ENCODE results near the gene TAF1L.
"Not testable (repeated sequence)": the region's sequence is repeated elsewhere in the genome, so short reads cannot be mapped to it uniquely, and the experiment has no call there.

TAF1L gene

GRCh38 chr9:32635362-32635761 is at the start of gene TAF1L:
Gene TAF1L (minus strand): TSS chr9:32635669. CDS start chr9:32635579, 90 bp downstream.
- Mint-ChIP-seq H3K4me1 (ENCODE audit: low read depth) (no peaks in the 10 kb centered on the region), H3K27me3 (ENCODE audit: low read depth) (peaks cover 9% of the 10 kb centered on the region), H3K36me3 (ENCODE audit: low read depth) (no peaks in the 10 kb centered on the region), H3K9me3 (no peaks in the 10 kb centered on the region), H3K4me3 (no peak within 1 kb of the TSS), H3K27ac (no peak within 1 kb of the TSS)

- peaks cover 14% of the 10 kb centered on the region for H3K9me3 Mint-ChIP-seq
- H3K27me3 Mint-ChIP-seq (ENCODE audit: low read depth): no peaks in the 10 kb centered on the region
- no peaks in the 10 kb centered on the region for H3K4me1 Mint-ChIP-seq (ENCODE audit: low read depth)
- H3K4me3 Mint-ChIP-seq: no peak overlapping the region
- H3K36me3 Mint-ChIP-seq (ENCODE audit: low read depth): no peaks in the 10 kb centered on the region
- H3K27ac Mint-ChIP-seq: no peak overlapping the region
These were observed 46.3 kb upstream of the TAF1L start for GRCh38 chr9:32681751-32682150.

GRCh38 chr9:32677931-32678330 is 42.5 kb upstream of the TAF1L start:
- H3K27ac Mint-ChIP-seq: no peak overlapping the region
- H3K9me3 Mint-ChIP-seq: peaks cover 4% of the 10 kb centered on the region
- no peaks in the 10 kb centered on the region for H3K27me3 Mint-ChIP-seq (ENCODE audit: low read depth)
- no peak overlapping the region for H3K4me3 Mint-ChIP-seq
- H3K36me3 Mint-ChIP-seq (ENCODE audit: low read depth): no peaks in the 10 kb centered on the region
- no peaks in the 10 kb centered on the region for H3K4me1 Mint-ChIP-seq (ENCODE audit: low read depth)

GRCh38 chr9:32672469-32672868 is 37.0 kb upstream of the TAF1L start:
- no peak overlapping the region for H3K27ac Mint-ChIP-seq
- no peak overlapping the region for H3K4me3 Mint-ChIP-seq
- no peaks in the 10 kb centered on the region for H3K4me1 Mint-ChIP-seq (ENCODE audit: low read depth)
- no peaks in the 10 kb centered on the region for H3K9me3 Mint-ChIP-seq
- H3K36me3 Mint-ChIP-seq (ENCODE audit: low read depth): no peaks in the 10 kb centered on the region
- no peaks in the 10 kb centered on the region for H3K27me3 Mint-ChIP-seq (ENCODE audit: low read depth)

GRCh38 chr9:32671333-32671732 is 35.9 kb upstream of the TAF1L start:
- Mint-ChIP-seq H3K9me3 (no peaks in the 10 kb centered on the region), H3K27ac (no peak overlapping the region), H3K4me1 (ENCODE audit: low read depth) (no peaks in the 10 kb centered on the region), H3K27me3 (ENCODE audit: low read depth) (no peaks in the 10 kb centered on the region), H3K4me3 (no peak overlapping the region), H3K36me3 (ENCODE audit: low read depth) (no peaks in the 10 kb centered on the region)

- H3K9me3 Mint-ChIP-seq: no peaks in the 10 kb centered on the region
- no peak overlapping the region for H3K4me3 Mint-ChIP-seq
- H3K36me3 Mint-ChIP-seq (ENCODE audit: low read depth): no peaks in the 10 kb centered on the region
- peaks cover 16% of the 10 kb centered on the region for H3K27me3 Mint-ChIP-seq (ENCODE audit: low read depth)
- H3K4me1 Mint-ChIP-seq (ENCODE audit: low read depth): no peaks in the 10 kb centered on the region
- H3K27ac Mint-ChIP-seq: no peak overlapping the region
These were observed 29.6 kb upstream of the TAF1L start for GRCh38 chr9:32665101-32665500.

- Mint-ChIP-seq H3K4me1 (ENCODE audit: low read depth) (no peaks in the 10 kb centered on the region), H3K9me3 (no peaks in the 10 kb centered on the region), H3K27me3 (ENCODE audit: low read depth) (peaks cover 16% of the 10 kb centered on the region)
These were observed 28.3 kb upstream of the TAF1L start for GRCh38 chr9:32663741-32664140.

GRCh38 chr9:32647671-32648070 is 12.2 kb upstream of the TAF1L start:
- Mint-ChIP-seq H3K36me3 (ENCODE audit: low read depth) (no peaks in the 10 kb centered on the region), H3K27ac (no peak overlapping the region), H3K4me3 (no peak overlapping the region), H3K9me3 (peaks cover 3% of the 10 kb centered on the region), H3K27me3 (ENCODE audit: low read depth) (peaks cover 3% of the 10 kb centered on the region), H3K4me1 (ENCODE audit: low read depth) (no peaks in the 10 kb centered on the region)

More at GRCh38 chr9:32663741-32664140, 28.3 kb upstream of the TAF1L start:
- no peak overlapping the region for H3K27ac Mint-ChIP-seq
- H3K4me3 Mint-ChIP-seq: no peak overlapping the region
- H3K36me3 Mint-ChIP-seq (ENCODE audit: low read depth): no peaks in the 10 kb centered on the region

- Mint-ChIP-seq H3K4me1 (ENCODE audit: low read depth) (no peaks in the 10 kb centered on the region), H3K4me3 (no peak overlapping the region), H3K36me3 (ENCODE audit: low read depth) (no peaks in the 10 kb centered on the region), H3K27ac (no peak overlapping the region), H3K9me3 (no peaks in the 10 kb centered on the region), H3K27me3 (ENCODE audit: low read depth) (peaks cover 3% of the 10 kb centered on the region)
These were observed 9.2 kb upstream of the TAF1L start for GRCh38 chr9:32644698-32645097.

GRCh38 chr9:32633151-32633550 is 2.3 kb downstream of the TAF1L start:
- not testable (repeated sequence) for H3K27ac Mint-ChIP-seq; H3K4me1 Mint-ChIP-seq (ENCODE audit: low read depth); H3K36me3 Mint-ChIP-seq (ENCODE audit: low read depth); H3K9me3 Mint-ChIP-seq; H3K4me3 Mint-ChIP-seq; H3K27me3 Mint-ChIP-seq (ENCODE audit: low read depth)

- Mint-ChIP-seq H3K27me3 (ENCODE audit: low read depth) (no peaks in the 10 kb centered on the region), H3K4me3 (no peak overlapping the region), H3K27ac (no peak overlapping the region), H3K36me3 (ENCODE audit: low read depth) (no peaks in the 10 kb centered on the region), H3K4me1 (ENCODE audit: low read depth) (no peaks in the 10 kb centered on the region), H3K9me3 (no peaks in the 10 kb centered on the region)
These were observed 3.5 kb downstream of the TAF1L start for GRCh38 chr9:32631991-32632390.

GRCh38 chr9:32627394-32627954 is 8.0 kb downstream of the TAF1L start:
- Mint-ChIP-seq H3K36me3 (ENCODE audit: low read depth) (no peaks in the 10 kb centered on the region), H3K27ac (no peak overlapping the region), H3K27me3 (ENCODE audit: low read depth) (no peaks in the 10 kb centered on the region), H3K9me3 (no peaks in the 10 kb centered on the region), H3K4me1 (ENCODE audit: low read depth) (no peaks in the 10 kb centered on the region), H3K4me3 (no peak overlapping the region)

GRCh38 chr9:32625320-32625719 is 10.1 kb downstream of the TAF1L start:
- Mint-ChIP-seq H3K27ac (no peak overlapping the region), H3K36me3 (ENCODE audit: low read depth) (no peaks in the 10 kb centered on the region), H3K27me3 (ENCODE audit: low read depth) (peaks cover 3% of the 10 kb centered on the region), H3K9me3 (no peaks in the 10 kb centered on the region), H3K4me3 (no peak overlapping the region), H3K4me1 (ENCODE audit: low read depth) (no peaks in the 10 kb centered on the region)

GRCh38 chr9:32622948-32623347 is 12.5 kb downstream of the TAF1L start:
- Mint-ChIP-seq H3K4me3 (no peak overlapping the region), H3K27ac (no peak overlapping the region), H3K9me3 (no peaks in the 10 kb centered on the region)

GRCh38 chr9:32618261-32618660 is 17.2 kb downstream of the TAF1L start:
- H3K27ac Mint-ChIP-seq: no peak overlapping the region
- peaks cover 3% of the 10 kb centered on the region for H3K27me3 Mint-ChIP-seq (ENCODE audit: low read depth)
- H3K9me3 Mint-ChIP-seq: no peaks in the 10 kb centered on the region
- H3K4me3 Mint-ChIP-seq: no peak overlapping the region
- no peaks in the 10 kb centered on the region for H3K36me3 Mint-ChIP-seq (ENCODE audit: low read depth)
- no peaks in the 10 kb centered on the region for H3K4me1 Mint-ChIP-seq (ENCODE audit: low read depth)

More at GRCh38 chr9:32622948-32623347, 12.5 kb downstream of the TAF1L start:
- no peaks in the 10 kb centered on the region for H3K36me3 Mint-ChIP-seq (ENCODE audit: low read depth)
- peaks cover 3% of the 10 kb centered on the region for H3K27me3 Mint-ChIP-seq (ENCODE audit: low read depth)
- no peaks in the 10 kb centered on the region for H3K4me1 Mint-ChIP-seq (ENCODE audit: low read depth)

- Mint-ChIP-seq H3K36me3 (ENCODE audit: low read depth) (no peaks in the 10 kb centered on the region), H3K27ac (no peak overlapping the region), H3K9me3 (no peaks in the 10 kb centered on the region), H3K4me3 (no peak overlapping the region), H3K27me3 (ENCODE audit: low read depth) (peaks cover 4% of the 10 kb centered on the region), H3K4me1 (ENCODE audit: low read depth) (no peaks in the 10 kb centered on the region)
These were observed 28.7 kb downstream of the TAF1L start for GRCh38 chr9:32606811-32607210.

All from T-helper 1 cell treated with Interleukin-12 subunit alpha and Interleukin-12 subunit beta and Interleukin-4 antibody, amounts not matched to agents 30 μg/mL and 1 μg/mL, for 36 hours (primary cell).